CD14-positive monocyte (primary cell): ENCODE measurements around the gene ADCY2. TPM values are rescaled to one million over a fixed set of nuclear protein-coding genes. Genes with fewer than 3 reads are reported as not detected.

Experiments
- DNase-seq, 3 donors: peaks; one replicate each; pipeline ENCODE4 v3.0.0-alpha.2; 2011 to 2022
- H2AFZ ChIP-seq: 2 replicates; pipeline ENCODE4 v1.6.0; 2012; ENCODE audit warnings: mild to moderate bottlenecking, low read depth, low read length, inconsistent platforms; ENCODE audit not compliant: insufficient read depth, poor library complexity, severe bottlenecking
- H3K27ac ChIP-seq, 2 donors: 1 replicate in 1 of 2; 2 replicates in 1 of 2; pipeline ENCODE4 v1.5.1; 2012 to 2013; ENCODE audit warnings: low read length in 2 of 2, control low read depth in 1 of 2, inconsistent platforms in 1 of 2, low read depth in 1 of 2, mild to moderate bottlenecking in 1 of 2
- H3K27me3 ChIP-seq, 2 donors: one replicate each; pipeline versions ENCODE4 v1.6.0 to v1.6.1; 2011 to 2013; ENCODE audit warnings: low read length in 2 of 2; ENCODE audit not compliant: control insufficient read depth in 2 of 2, insufficient read depth in 2 of 2
- H3K36me3 ChIP-seq, 2 donors: replicated peaks in 1 of 2; 1 replicate in 1 of 2; 2 replicates in 1 of 2; pipeline versions ENCODE4 v1.5.1 to v1.6.1; 2012 to 2013; ENCODE audit warnings: low read length in 2 of 2, control low read depth in 1 of 2, inconsistent platforms in 1 of 2, mild to moderate bottlenecking in 1 of 2; ENCODE audit not compliant: insufficient read depth in 2 of 2, control insufficient read depth in 1 of 2
- H3K4me1 ChIP-seq, 2 donors: 1 replicate in 1 of 2; 2 replicates in 1 of 2; pipeline versions ENCODE4 v1.5.1 to v1.6.1; 2012 to 2013; ENCODE audit warnings: low read length in 2 of 2, control low read depth in 1 of 2, inconsistent platforms in 1 of 2, mild to moderate bottlenecking in 1 of 2, moderate library complexity in 1 of 2; ENCODE audit not compliant: insufficient read depth in 2 of 2, control insufficient read depth in 1 of 2
- H3K4me2 ChIP-seq: replicated peaks from 2 replicates; pipeline ENCODE3; 2012; ENCODE audit warnings: low read length, moderate library complexity, mild to moderate bottlenecking; ENCODE audit not compliant: poor library complexity, severe bottlenecking; ENCODE audit errors: extremely low read depth
- H3K4me3 ChIP-seq, 3 experiments: fragments of 200-600 bp in 1 of 3; sonication (generic) in 1 of 3; replicated peaks in 1 of 3; 1 replicate in 2 of 3; 2 replicates in 1 of 3; pipeline ENCODE4 v1.5.1; 2011 to 2013; ENCODE audit warnings: low read length in 3 of 3, mild to moderate bottlenecking in 3 of 3, control low read depth in 2 of 3, low read depth in 2 of 3, inconsistent platforms in 1 of 3, moderate library complexity in 1 of 3
- H3K79me2 ChIP-seq: 2 replicates; pipeline ENCODE4 v1.6.0; 2012; ENCODE audit warnings: mild to moderate bottlenecking, control low read depth, inconsistent platforms, low read length, moderate library complexity; ENCODE audit not compliant: insufficient read depth
- H3K9ac ChIP-seq: 2 replicates; pipeline ENCODE4 v1.6.0; 2017; ENCODE audit warnings: low read length, mild to moderate bottlenecking; ENCODE audit not compliant: insufficient read depth, poor library complexity, severe bottlenecking
- H3K9me3 ChIP-seq, 2 donors: replicated peaks in 1 of 2; 1 replicate in 1 of 2; 2 replicates in 1 of 2; pipeline versions ENCODE4 v1.5.1 to v1.6.1; 2012 to 2013; ENCODE audit warnings: low read length in 2 of 2, control low read depth in 1 of 2; ENCODE audit not compliant: control insufficient read depth in 1 of 2, insufficient read depth in 1 of 2
- H4K20me1 ChIP-seq: 2 replicates; pipeline ENCODE4 v1.6.0; 2012; ENCODE audit warnings: mild to moderate bottlenecking, low read length, control low read depth, moderate library complexity; ENCODE audit not compliant: insufficient read depth
- H3K27ac Mint-ChIP-seq, 7 donors: one replicate each; pipeline ENCODE4 v1.8.0; 2020; ENCODE audit warnings: mild to moderate bottlenecking in 7 of 7, mixed read lengths in 7 of 7, moderate library complexity in 6 of 7, inconsistent platforms in 2 of 7
- H3K27me3 Mint-ChIP-seq, 3 donors: one replicate each; pipeline ENCODE4 v1.8.0; 2021 to 2022; ENCODE audit warnings: low read depth in 3 of 3, mild to moderate bottlenecking in 3 of 3, mixed read lengths in 3 of 3, moderate library complexity in 3 of 3, inconsistent platforms in 1 of 3
- H3K36me3 Mint-ChIP-seq, 2 donors: one replicate each; pipeline ENCODE4 v1.8.0; 2020; ENCODE audit warnings: mixed read lengths in 2 of 2, inconsistent platforms in 1 of 2, mild to moderate bottlenecking in 1 of 2
- H3K4me1 Mint-ChIP-seq: one replicate; pipeline ENCODE4 v1.8.0; 2020; ENCODE audit warnings: mild to moderate bottlenecking, mixed read lengths
- H3K4me3 Mint-ChIP-seq, 2 donors: one replicate each; pipeline ENCODE4 v1.8.0; 2020; ENCODE audit warnings: mild to moderate bottlenecking in 2 of 2, mixed read lengths in 2 of 2, moderate library complexity in 1 of 2
- H3K9me3 Mint-ChIP-seq, 7 donors: one replicate each; pipeline ENCODE4 v1.8.0; 2020 to 2022; ENCODE audit warnings: mixed read lengths in 7 of 7, mild to moderate bottlenecking in 6 of 7, moderate library complexity in 6 of 7, inconsistent platforms in 2 of 7
- CTCF ChIP-seq: fragments of 200-600 bp; IDR thresholded peaks from one replicate; pipeline ENCODE4 v1.8.0; 2022; ENCODE audit warnings: antibody characterized with exemption, mild to moderate bottlenecking
- WGBS: methylation state at CpG from one replicate; pipeline ENCODE4 v1.1.5; 2013; ENCODE audit warnings: missing lambda C conversion rate; ENCODE audit not compliant: insufficient coverage; 5-methylcytosine and 5-hydroxymethylcytosine counted together
- intact Hi-C, 2 donors: fragments of 100-400 bp; cut with micrococcal nuclease; formaldehyde crosslinking; loops; one replicate each; pipeline versions ENCODE4 v1.15.0 to v1.15.1; 2023
- polyA plus RNA-seq, 3 donors: library from polyadenylated mRNA; depleted of rRNA in 1 of 3; unstranded in 2 of 3; stranded (reverse) in 1 of 3; fragments of 300-500 nt in 2 of 3; fragments of >200 nt in 1 of 3; fragmentation: Illumina TruSeq in 2 of 3; gene quantifications; 1 replicate in 2 of 3; 2 replicates in 1 of 3; pipeline ENCODE4 v1.2.3, GENCODE V29; 2012 to 2021

ADCY2 gene
- polyA plus RNA-seq, 3 donors, result not detected

- H3K4me1 ChIP-seq, result no peaks in the 10 kb centered on the region
- WGBS, result no CpG with 5 or more reads among the region's 3 CpGs
- H3K36me3 ChIP-seq, result no peaks in the 10 kb centered on the region
- no peak overlapping the region for H2AFZ ChIP-seq
- Mint-ChIP-seq H3K4me3 (no peak overlapping the region), H3K27ac (no peak overlapping the region), H3K4me1 (no peaks in the 10 kb centered on the region), H3K36me3 (no peaks in the 10 kb centered on the region), H3K9me3 (peaks cover 0 to 2% (median 0%) of the 10 kb centered on the region in 7 donors), H3K27me3 (peaks cover 13 to 28% (median 16%) of the 10 kb centered on the region in 3 donors)
- TF ChIP-seq CTCF, result no peak
- no peak overlapping the region for H3K27ac ChIP-seq
- H3K79me2 ChIP-seq, result no peaks in the 10 kb centered on the region
- no peak overlapping the region for H3K4me2 ChIP-seq
- intact Hi-C loops, result no loop called here
- no peak for DNase-seq
- no peaks in the 10 kb centered on the region for H3K9me3 ChIP-seq
- H4K20me1 ChIP-seq, result no peaks in the 10 kb centered on the region
- no peak overlapping the region for H3K4me3 ChIP-seq
- H3K9ac ChIP-seq, result no peak overlapping the region
- peaks cover 9 to 12% of the 10 kb centered on the region in 2 donors for H3K27me3 ChIP-seq
Observed at GRCh38 chr5:7787770-7788169, 391.8 kb downstream of the ADCY2 start.

GRCh38 chr5:7789567-7789966 lies 393.6 kb downstream of the ADCY2 start:
- Mint-ChIP-seq H3K27ac (no peak overlapping the region), H3K4me1 (no peaks in the 10 kb centered on the region), H3K4me3 (no peak overlapping the region), H3K9me3 (peaks cover 0 to 2% (median 0%) of the 10 kb centered on the region in 7 donors), H3K36me3 (no peaks in the 10 kb centered on the region), H3K27me3 (peaks cover 9 to 23% (median 10%) of the 10 kb centered on the region in 3 donors)
- DNase-seq, result no peak
- no peak for TF ChIP-seq CTCF
- H2AFZ ChIP-seq, result no peak overlapping the region
- no CpG with 5 or more reads among the region's 7 CpGs for WGBS
- H3K4me2 ChIP-seq, result no peak overlapping the region
- H3K4me3 ChIP-seq, result no peak overlapping the region
- H3K36me3 ChIP-seq, result no peaks in the 10 kb centered on the region
- H3K79me2 ChIP-seq, result no peaks in the 10 kb centered on the region
- intact Hi-C loops, result no loop called here
- H3K27me3 ChIP-seq, result peaks cover 4 to 7% of the 10 kb centered on the region in 2 donors
- no peak overlapping the region for H3K27ac ChIP-seq
- no peaks in the 10 kb centered on the region for H4K20me1 ChIP-seq
- no peaks in the 10 kb centered on the region for H3K4me1 ChIP-seq
- H3K9ac ChIP-seq, result no peak overlapping the region
- no peaks in the 10 kb centered on the region for H3K9me3 ChIP-seq
